A673 (cell line): ENCODE measurements around the gene SFMBT2.

ENCODE experiments used
- EZH2 ChIP-seq: fragments of 200-600 bp; sonication (generic); IDR thresholded peaks from 2 replicates; pipeline ENCODE4 v1.6.1; 2017; ENCODE audit warnings: borderline replicate concordance, low read depth, mild to moderate bottlenecking, mixed read lengths, antibody characterized with exemption, low read length; ENCODE audit not compliant: poor library complexity, severe bottlenecking
- TF ChIP-seq, protein P1 (sequence below): fragments of 300-800, 200-600 bp; sonication (generic); conservative IDR thresholded peaks from 2 replicates; pipeline ENCODE4 v1.5.1; 2017; ENCODE audit warnings: low read depth, mild to moderate bottlenecking, antibody characterized with exemption, low read length, moderate library complexity, mixed read lengths

DNA sequence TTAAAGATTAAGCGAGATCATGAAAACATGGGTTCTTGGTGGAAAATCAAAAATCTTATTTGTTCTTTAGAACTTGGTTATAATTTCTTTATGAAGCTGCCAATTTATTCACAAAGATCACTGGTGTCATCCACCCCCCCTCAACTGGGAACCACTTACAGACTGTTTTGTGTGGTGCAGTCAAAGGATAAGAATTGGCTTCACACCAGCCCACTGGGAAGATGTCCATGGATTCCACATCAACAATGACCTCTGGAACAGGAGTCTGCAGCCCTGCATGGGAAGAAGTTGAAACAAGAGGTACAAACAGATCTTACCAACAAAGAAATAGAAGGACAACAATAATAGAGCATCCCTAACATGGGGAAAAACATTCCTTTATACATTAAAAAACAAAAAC is 205.2 kb downstream of the SFMBT2 start:
- TF ChIP-seq, protein P1, sequence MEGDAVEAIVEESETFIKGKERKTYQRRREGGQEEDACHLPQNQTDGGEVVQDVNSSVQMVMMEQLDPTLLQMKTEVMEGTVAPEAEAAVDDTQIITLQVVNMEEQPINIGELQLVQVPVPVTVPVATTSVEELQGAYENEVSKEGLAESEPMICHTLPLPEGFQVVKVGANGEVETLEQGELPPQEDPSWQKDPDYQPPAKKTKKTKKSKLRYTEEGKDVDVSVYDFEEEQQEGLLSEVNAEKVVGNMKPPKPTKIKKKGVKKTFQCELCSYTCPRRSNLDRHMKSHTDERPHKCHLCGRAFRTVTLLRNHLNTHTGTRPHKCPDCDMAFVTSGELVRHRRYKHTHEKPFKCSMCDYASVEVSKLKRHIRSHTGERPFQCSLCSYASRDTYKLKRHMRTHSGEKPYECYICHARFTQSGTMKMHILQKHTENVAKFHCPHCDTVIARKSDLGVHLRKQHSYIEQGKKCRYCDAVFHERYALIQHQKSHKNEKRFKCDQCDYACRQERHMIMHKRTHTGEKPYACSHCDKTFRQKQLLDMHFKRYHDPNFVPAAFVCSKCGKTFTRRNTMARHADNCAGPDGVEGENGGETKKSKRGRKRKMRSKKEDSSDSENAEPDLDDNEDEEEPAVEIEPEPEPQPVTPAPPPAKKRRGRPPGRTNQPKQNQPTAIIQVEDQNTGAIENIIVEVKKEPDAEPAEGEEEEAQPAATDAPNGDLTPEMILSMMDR, result no peak
- no peak for TF ChIP-seq EZH2
